GM19238 (cell line): Measurements from ENCODE around the gene TMC3.

Experiments used
- DNase-seq: peaks from one replicate; pipeline ENCODE4 v3.0.0; 2011; ENCODE audit warnings: low spot score; ENCODE audit not compliant: insufficient read length

TMC3 gene

GRCh38 chr15:81299156-81299555 lies 74.9 kb downstream of the TMC3 start:
- DNase-seq = no peak

GRCh38 chr15:81298611-81299010 lies 75.4 kb downstream of the TMC3 start:
- no peak for DNase-seq

DNA sequence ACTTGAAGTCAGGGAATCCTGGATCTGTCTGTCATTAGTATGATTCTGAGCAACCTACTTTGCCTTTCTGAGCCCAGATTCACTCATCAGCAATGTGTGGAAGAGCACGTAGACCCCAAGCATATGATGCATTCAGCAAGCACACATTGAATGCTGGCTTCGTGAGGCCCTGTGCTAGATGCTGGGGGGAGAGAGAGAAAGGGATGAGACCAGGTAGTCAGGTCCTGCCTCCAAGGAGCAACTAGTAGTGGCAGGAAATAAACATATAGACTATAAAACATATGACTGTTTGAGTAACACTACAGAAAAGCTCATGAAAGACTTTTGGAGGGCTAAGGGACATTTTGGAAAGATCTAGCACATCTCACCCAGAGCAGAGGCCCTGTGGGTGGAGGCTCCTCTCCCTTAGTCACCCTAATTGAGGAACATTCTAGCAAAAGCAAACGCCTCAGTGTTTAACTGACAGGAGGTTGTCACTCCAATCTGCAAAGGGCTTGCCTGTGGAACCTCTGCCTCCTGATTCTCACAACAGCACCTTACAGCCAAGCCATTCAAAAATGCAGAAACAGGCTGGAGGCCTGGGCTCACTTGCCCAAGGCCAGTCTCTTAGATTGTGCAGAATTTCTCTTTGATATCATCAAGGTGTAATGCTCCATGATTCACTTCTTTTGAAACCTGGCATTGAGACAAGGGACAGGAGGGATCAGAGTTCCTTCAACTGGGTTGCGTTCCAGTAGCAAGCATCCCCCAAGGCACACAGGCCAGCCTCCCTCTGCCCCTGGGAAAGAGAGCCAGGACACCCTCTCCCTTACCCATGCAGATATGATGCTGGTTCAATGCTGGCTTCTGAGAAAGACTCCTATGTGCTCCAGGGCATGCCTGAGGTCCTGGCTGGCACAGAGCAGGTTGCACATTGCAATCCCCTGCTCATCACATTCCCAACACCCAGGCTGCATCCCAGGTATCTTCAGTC lies 76.1 kb downstream of the TMC3 start:
- DNase-seq = no peak

DNA sequence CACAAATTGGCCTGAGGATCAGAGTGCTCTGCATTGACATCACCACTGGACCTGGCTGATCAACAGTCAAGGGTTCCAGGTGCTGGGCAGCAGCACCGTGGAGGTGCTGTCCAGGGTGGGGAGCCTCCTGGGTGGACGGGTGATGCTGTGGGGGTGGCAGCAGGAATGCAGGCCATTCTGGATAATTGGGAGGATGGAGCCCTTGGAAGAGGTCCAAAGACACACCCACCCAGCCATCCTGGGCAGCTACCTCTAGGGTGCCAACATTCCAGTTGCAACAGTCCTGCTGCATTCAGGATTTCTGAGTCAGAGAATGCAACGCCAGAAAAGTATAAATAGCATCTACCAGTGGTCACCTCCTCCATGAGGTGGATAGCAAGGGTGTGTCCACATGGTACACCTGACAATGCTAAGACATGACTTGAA lies 76.9 kb downstream of the TMC3 start:
- DNase-seq = no peak

DNA sequence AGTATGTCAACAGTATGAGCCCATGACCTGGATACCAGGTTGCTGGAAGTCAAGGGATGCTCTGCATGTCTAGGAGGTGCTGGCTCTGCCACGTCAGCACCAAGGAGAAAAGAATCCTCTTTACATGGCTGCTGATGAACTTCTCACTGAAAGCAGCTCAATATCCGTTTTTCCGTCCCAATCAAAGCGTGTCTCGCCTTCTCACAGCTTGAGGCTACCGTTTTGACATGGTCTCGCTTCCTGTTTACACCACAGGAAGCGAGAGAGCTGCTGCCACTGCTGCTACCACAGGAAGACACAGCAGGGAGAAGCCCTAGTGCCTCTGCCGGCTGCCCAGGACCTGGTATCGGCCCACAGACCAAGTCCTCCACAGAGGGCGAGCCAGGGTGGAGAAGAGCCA lies 77.3 kb downstream of the TMC3 start:
- DNase-seq = peak; percentile 50

DNA sequence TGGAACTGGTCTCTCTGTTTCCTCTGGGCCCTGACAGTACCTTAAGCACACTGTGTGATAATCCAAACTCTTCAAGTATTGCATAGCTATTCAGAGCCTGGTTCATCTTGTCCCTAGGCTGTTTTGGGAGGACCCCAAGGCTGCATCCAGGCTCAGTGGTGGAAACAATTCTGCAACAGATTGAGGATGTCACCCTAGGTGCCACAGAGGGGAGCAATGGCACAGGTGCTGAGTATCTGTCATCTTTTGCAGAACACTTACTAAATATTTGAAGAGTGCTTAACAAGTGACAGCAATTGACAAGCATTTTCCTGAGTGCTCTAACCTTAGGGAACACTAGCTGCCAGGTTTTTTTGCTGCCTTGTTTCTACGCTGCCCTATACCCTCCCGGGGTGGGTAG lies 77.8 kb downstream of the TMC3 start:
- no peak for DNase-seq

GRCh38 chr15:81295486-81296121 lies 78.4 kb downstream of the TMC3 start:
- DNase-seq = no peak

DNA sequence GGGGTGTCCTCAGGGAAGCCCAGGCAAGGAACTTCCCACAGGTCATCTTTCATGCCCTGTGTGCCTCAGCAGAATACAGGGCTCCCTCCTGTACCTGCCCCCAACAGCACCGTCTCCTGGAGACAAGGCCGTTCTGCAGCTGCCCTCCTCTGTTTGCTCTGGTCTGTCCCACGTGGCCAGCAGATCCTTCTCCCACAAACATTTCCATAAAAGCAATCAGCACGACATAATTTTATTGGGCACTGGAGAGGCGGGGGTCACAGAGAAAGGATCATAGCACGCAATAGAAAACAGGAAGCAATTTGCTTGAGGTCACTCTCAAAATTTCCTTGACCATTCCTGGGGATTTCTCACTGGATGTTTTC lies 79.5 kb downstream of the TMC3 start:
- DNase-seq = no peak

GRCh38 chr15:81293728-81294515 lies 80.1 kb downstream of the TMC3 start:
- peak; percentile 30 for DNase-seq

GRCh38 chr15:81292523-81293001 lies 81.5 kb downstream of the TMC3 start:
- DNase-seq = no peak

- no peak for DNase-seq
Measured at GRCh38 chr15:81291916-81292522, 82.0 kb downstream of the TMC3 start.

DNA sequence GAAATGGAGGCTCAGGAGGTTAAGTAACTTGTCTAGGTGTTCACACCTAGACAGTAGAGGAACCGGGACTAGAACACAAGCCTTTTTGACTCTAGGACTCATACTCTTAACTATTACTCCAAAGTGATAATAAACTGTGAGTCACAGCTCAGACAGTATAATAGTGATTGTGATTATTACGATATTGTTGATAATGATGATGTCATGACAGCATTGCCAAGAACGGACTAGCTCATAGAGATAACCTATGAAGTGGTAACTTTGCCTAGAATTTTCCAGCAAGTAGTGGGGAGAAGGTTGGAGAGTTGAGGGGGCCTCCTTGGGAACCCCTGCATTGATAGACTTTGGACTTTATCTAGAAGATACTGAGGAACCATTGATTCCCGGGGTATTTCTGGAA lies 84.1 kb downstream of the TMC3 start:
- DNase-seq = no peak

- no peak for DNase-seq
Measured at GRCh38 chr15:81288616-81289015, 85.4 kb downstream of the TMC3 start.

DNA sequence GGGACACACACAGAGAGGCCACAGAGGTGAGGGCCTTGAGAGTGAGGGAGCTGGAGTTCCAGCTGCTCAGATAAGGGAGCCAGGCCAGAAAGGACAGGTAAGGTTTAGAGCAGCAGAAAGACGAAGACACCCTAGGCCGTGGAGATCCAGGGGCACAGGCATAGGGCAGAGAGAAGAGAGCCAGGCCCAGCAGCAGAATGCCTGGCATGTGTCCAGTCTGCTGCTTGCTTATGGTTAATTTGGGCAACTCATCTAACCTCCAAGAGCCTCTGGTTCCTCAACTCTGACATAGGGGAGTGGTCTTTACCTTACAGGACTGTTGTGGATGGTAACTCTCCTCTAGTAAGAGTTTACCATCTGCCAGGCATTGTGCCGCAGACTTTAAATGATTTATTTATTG lies 86.0 kb downstream of the TMC3 start:
- no peak for DNase-seq

GRCh38 chr15:81286621-81287121 lies 87.3 kb downstream of the TMC3 start:
- no peak for DNase-seq

DNA sequence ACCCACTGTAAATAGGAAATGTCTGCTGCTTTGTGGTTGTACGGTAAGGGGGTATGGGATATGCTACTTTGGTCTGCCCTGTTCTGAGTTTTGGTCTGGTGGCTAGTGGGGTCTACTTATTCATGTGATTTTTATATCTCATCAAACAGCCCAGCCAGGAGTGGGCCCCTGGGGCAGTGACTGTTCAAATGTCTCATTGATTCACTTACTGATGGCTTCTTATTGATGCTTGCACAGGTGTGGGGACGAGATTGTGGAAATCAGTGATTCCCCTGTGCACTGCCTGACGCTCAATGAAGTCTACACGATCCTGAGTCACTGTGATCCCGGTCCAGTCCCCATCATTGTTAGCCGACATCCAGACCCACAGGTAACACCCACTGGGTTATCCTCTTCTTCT lies 88.6 kb downstream of the TMC3 start:
- DNase-seq = no peak

DNA sequence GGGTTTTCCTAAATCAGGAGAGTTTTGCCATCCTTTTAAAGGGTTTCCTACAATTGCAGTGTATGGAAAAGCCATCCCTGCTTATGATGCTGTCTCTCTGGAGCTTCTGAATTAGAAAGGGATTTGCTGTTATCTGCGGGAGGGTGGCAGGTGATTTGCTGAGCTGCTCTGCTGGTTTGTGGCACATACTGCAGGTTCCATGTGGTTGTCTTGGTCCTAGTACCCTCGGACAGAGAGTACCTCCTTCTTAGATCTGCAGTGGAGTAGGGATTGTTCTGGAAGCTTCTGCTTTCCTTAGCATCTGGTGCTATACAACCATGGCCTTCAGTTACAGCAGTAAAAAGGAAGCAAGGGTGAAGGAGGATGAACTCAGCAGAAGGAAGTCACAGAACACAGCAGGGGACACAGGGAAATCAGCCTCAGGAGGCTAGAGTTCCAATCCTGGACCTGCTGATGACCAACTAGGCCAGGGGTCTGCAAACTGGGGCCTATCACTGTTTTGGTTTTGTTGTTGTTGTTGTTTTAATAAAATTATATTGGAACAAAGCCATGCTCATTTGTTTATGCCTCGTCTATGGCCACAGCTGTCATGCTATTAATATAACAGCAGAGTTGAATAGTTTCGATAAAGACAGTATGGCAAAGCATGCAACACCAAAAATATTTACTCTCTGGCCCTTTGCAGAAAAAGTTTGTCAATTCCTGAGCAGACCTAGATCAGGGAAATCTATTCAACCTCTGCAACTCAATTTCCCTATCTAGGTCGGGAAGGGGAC lies 89.6 kb downstream of the TMC3 start:
- no peak for DNase-seq

- no peak for DNase-seq
Measured at GRCh38 chr15:81282911-81283310, 91.1 kb downstream of the TMC3 start.

DNA sequence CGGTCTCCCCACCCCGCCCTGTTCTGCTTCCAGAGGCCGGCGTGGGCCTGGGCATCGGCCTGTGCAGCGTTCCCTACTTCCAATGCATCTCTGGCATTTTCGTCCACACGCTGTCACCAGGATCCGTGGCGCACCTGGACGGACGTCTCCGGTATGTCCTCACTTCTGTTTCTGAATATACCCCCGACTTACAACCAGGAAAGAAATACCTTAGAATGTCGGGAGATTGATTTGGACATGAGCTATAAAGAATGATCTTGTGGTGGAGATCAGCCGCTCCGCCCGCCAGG lies 91.5 kb downstream of the TMC3 start:
- no peak for DNase-seq

- DNase-seq = no peak
Measured at GRCh38 chr15:81281766-81282605, 92.0 kb downstream of the TMC3 start.
